IMR-90 (cell line): ENCODE results near the gene CARNS1. TPM values are rescaled to one million over a fixed set of nuclear protein-coding genes. Genes with fewer than 3 reads are reported as not detected.

Experiments
- ATAC-seq: fragments of 200-7000 bp; cut with Tn5 transposase; 2 replicates; pipeline ENCODE4 v1.9.1; 2020; ENCODE audit warnings: low read depth, mild to moderate bottlenecking, moderate library complexity
- BruUV-seq: library from RNA; stranded (reverse); fragments of 400-500 nt; replicated peaks from 2 replicates; lab custom pipeline; 2021; lab: Mats Ljungman, UMichigan
- CTCF ChIA-PET: fragments of 300-600 bp; formaldehyde crosslinking; extraction: SDS; loops from one replicate; lab custom pipeline; 2021; ENCODE audit warnings: antibody characterized with exemption; lab: Yijun Ruan, JAX
- POLR2A ChIA-PET: fragments of 300-600 bp; sonication (Branson Sonifier 250); formaldehyde crosslinking; loops from one replicate; lab custom pipeline; 2022; ENCODE audit warnings: antibody characterized with exemption; ENCODE audit not compliant: unreplicated experiment; lab: Charles Lee
- DNase-seq: peaks from one replicate; pipeline ENCODE4 v3.0.0; 2013
- H2AFZ ChIP-seq: replicated peaks from 2 replicates; pipeline ENCODE3; 2013; ENCODE audit warnings: low read length, mild to moderate bottlenecking; ENCODE audit not compliant: poor library complexity
- H2AK5ac ChIP-seq: 2 replicates; pipeline ENCODE4 v1.6.1; 2013; ENCODE audit warnings: low read depth, low read length, inconsistent platforms
- H2AK9ac ChIP-seq: replicated peaks from 2 replicates; pipeline ENCODE3; 2013; ENCODE audit warnings: mild to moderate bottlenecking, low read depth, low read length, moderate library complexity; ENCODE audit not compliant: poor library complexity
- H2BK120ac ChIP-seq: 2 replicates; pipeline ENCODE4 v1.6.1; 2013; ENCODE audit warnings: low read depth, low read length, inconsistent platforms
- H2BK15ac ChIP-seq: 3 replicates; pipeline ENCODE4 v1.6.1; 2013; ENCODE audit warnings: low read depth, low read length, inconsistent platforms
- H2BK20ac ChIP-seq: 2 replicates; pipeline ENCODE4 v1.6.1; 2013; ENCODE audit warnings: low read depth, mild to moderate bottlenecking, inconsistent platforms, low read length, moderate library complexity
- H2BK5ac ChIP-seq: 2 replicates; pipeline ENCODE4 v1.6.1; 2013; ENCODE audit warnings: mild to moderate bottlenecking, low read depth, low read length, inconsistent platforms; ENCODE audit not compliant: poor library complexity, severe bottlenecking
- H3K14ac ChIP-seq: replicated peaks from 2 replicates; pipeline ENCODE4 v1.6.1; 2013; ENCODE audit warnings: low read depth, low read length, inconsistent platforms
- H3K18ac ChIP-seq: 2 replicates; pipeline ENCODE4 v1.6.1; 2013; ENCODE audit warnings: low read depth, low read length, control low read depth
- H3K23ac ChIP-seq: 2 replicates; pipeline ENCODE4 v1.6.1; 2013; ENCODE audit warnings: low read depth, low read length, inconsistent platforms
- H3K27ac ChIP-seq: 2 replicates; pipeline ENCODE4 v1.5.1; 2013; ENCODE audit warnings: mild to moderate bottlenecking, control low read depth, low read length; ENCODE audit not compliant: insufficient read depth
- H3K27me3 ChIP-seq: 2 replicates; pipeline ENCODE4 v1.6.1; 2013; ENCODE audit warnings: low read length; ENCODE audit not compliant: control insufficient read depth, insufficient read depth
- H3K36me3 ChIP-seq: 2 replicates; pipeline ENCODE4 v1.6.1; 2013; ENCODE audit warnings: low read length, mixed read lengths; ENCODE audit not compliant: control insufficient read depth, insufficient read depth
- H3K4ac ChIP-seq: 2 replicates; pipeline ENCODE4 v1.6.1; 2013; ENCODE audit warnings: low read depth, low read length, inconsistent platforms
- H3K4me1 ChIP-seq: 2 replicates; pipeline ENCODE4 v1.6.1; 2013; ENCODE audit warnings: low read length, mixed read lengths; ENCODE audit not compliant: control insufficient read depth, insufficient read depth
- H3K4me2 ChIP-seq: 2 replicates; pipeline ENCODE4 v1.6.1; 2013; ENCODE audit warnings: low read depth, mild to moderate bottlenecking, control low read depth, low read length, moderate library complexity
- H3K4me3 ChIP-seq: 2 replicates; pipeline ENCODE4 v1.5.1; 2013; ENCODE audit warnings: low read depth, mild to moderate bottlenecking, control low read depth, low read length, moderate library complexity; ENCODE audit not compliant: insufficient read depth
- H3K56ac ChIP-seq: 2 replicates; pipeline ENCODE4 v1.6.1; 2013; ENCODE audit warnings: low read length, inconsistent platforms; ENCODE audit not compliant: insufficient read depth; ENCODE audit errors: extremely low read depth
- H3K79me1 ChIP-seq, 2 experiments: 2 replicates each; pipeline ENCODE4 v1.6.1; 2013; ENCODE audit warnings: low read length in 2 of 2, inconsistent platforms in 1 of 2, low read depth in 1 of 2
- H3K9ac ChIP-seq: 2 replicates; pipeline ENCODE4 v1.6.1; 2013; ENCODE audit warnings: low read depth, low read length, control low read depth
- H3K9me1 ChIP-seq: 2 replicates; pipeline ENCODE4 v1.6.1; 2013; ENCODE audit warnings: low read length, inconsistent platforms; ENCODE audit not compliant: insufficient read depth
- H3K9me3 ChIP-seq: 2 replicates; pipeline ENCODE4 v1.6.1; 2013; ENCODE audit warnings: low read length; ENCODE audit not compliant: control insufficient read depth, insufficient read depth
- H4K20me1 ChIP-seq: 2 replicates; pipeline ENCODE4 v1.6.1; 2013; ENCODE audit warnings: low read length, inconsistent platforms; ENCODE audit not compliant: insufficient read depth
- H4K5ac ChIP-seq: 2 replicates; pipeline ENCODE4 v1.6.1; 2013; ENCODE audit warnings: mild to moderate bottlenecking, low read depth, low read length, control low read depth
- H4K8ac ChIP-seq, 2 experiments: 2 replicates each; pipeline ENCODE4 v1.6.1; 2013; ENCODE audit warnings: low read depth in 2 of 2, low read length in 2 of 2, control low read depth in 1 of 2, inconsistent platforms in 1 of 2
- H4K91ac ChIP-seq: 2 replicates; pipeline ENCODE4 v1.6.1; 2013; ENCODE audit warnings: low read depth, low read length, inconsistent platforms; ENCODE audit not compliant: insufficient read depth
- BHLHE40 ChIP-seq: fragments of 150-350 bp; IDR thresholded peaks from 2 replicates; pipeline ENCODE4 v1.6.1; 2016; ENCODE audit warnings: mild to moderate bottlenecking, low read depth, low read length
- CEBPB ChIP-seq: IDR thresholded peaks from 2 replicates; pipeline ENCODE4 v1.6.1; 2012; ENCODE audit warnings: low read depth, low read length, improper control_type of control experiment
- CHD1 ChIP-seq: IDR thresholded peaks from 2 replicates; pipeline ENCODE4 v1.6.1; 2012; ENCODE audit warnings: low read depth, low read length, improper control_type of control experiment
- FOS ChIP-seq: fragments of 150-350 bp; IDR thresholded peaks from 2 replicates; pipeline ENCODE4 v1.6.1; 2016; ENCODE audit warnings: low read depth, low read length
- MAFK ChIP-seq: IDR thresholded peaks from 2 replicates; pipeline ENCODE4 v1.6.1; 2012; ENCODE audit warnings: low read depth, low read length, improper control_type of control experiment
- MAZ ChIP-seq: IDR thresholded peaks from 2 replicates; pipeline ENCODE4 v1.6.1; 2012; ENCODE audit warnings: low read depth, mild to moderate bottlenecking, low read length, improper control_type of control experiment, moderate library complexity, borderline replicate concordance
- MXI1 ChIP-seq: IDR thresholded peaks from 2 replicates; pipeline ENCODE4 v1.6.1; 2012; ENCODE audit warnings: low read depth, mild to moderate bottlenecking, low read length, moderate library complexity, borderline replicate concordance
- NFE2L2 ChIP-seq: fragments of 150-350 bp; IDR thresholded peaks from 2 replicates; pipeline ENCODE4 v1.6.1; 2016; ENCODE audit warnings: low read depth, mild to moderate bottlenecking, low read length
- POLR2A ChIP-seq: IDR thresholded peaks from 2 replicates; pipeline ENCODE4 v1.6.1; 2012; ENCODE audit warnings: mild to moderate bottlenecking, low read depth, low read length
- RAD21 ChIP-seq: IDR thresholded peaks from 2 replicates; pipeline ENCODE4 v1.6.1; 2012; ENCODE audit warnings: low read length, improper control_type of control experiment
- RCOR1 ChIP-seq: IDR thresholded peaks from 2 replicates; pipeline ENCODE4 v1.6.1; 2012; ENCODE audit warnings: mild to moderate bottlenecking, low read length, improper control_type of control experiment; ENCODE audit not compliant: insufficient replicate concordance
- RFX5 ChIP-seq: IDR thresholded peaks from 2 replicates; pipeline ENCODE4 v1.8.0; 2012; ENCODE audit warnings: low read depth, mild to moderate bottlenecking, low read length, moderate library complexity
- SMC3 ChIP-seq: fragments of 150-350 bp; IDR thresholded peaks from 2 replicates; pipeline ENCODE4 v1.6.1; 2016; ENCODE audit warnings: low read depth, mild to moderate bottlenecking, antibody characterized with exemption, low read length, moderate library complexity
- WGBS, 2 experiments: methylation state at CpG; one replicate each; pipeline versions ENCODE4 v1.1.5 to v1.1.7; 2013; ENCODE audit warnings: missing lambda C conversion rate in 2 of 2; ENCODE audit not compliant: insufficient read length in 1 of 2; ENCODE audit errors: extremely low coverage in 2 of 2; 5-methylcytosine and 5-hydroxymethylcytosine counted together
- dilution Hi-C: fragments of 300-500 bp; cut with HindIII; formaldehyde crosslinking; loops from one replicate; pipeline ENCODE4 v1.14.3; 2018; ENCODE audit warnings: low sequenced_read_pairs; ENCODE audit not compliant: unreplicated experiment
- in situ Hi-C: fragments of 300-500 bp; cut with MboI; formaldehyde crosslinking; loops from 3 replicates; pipeline ENCODE4 v1.14.3; 2019; ENCODE audit warnings: low sequenced_read_pairs, inconsistent platforms, mixed read lengths
- intact Hi-C: fragments of 100-400 bp; cut with micrococcal nuclease; formaldehyde crosslinking; loops from 2 replicates; pipeline ENCODE4 v1.10.0; 2022
- polyA plus RNA-seq, 3 experiments: library from polyadenylated mRNA; depleted of rRNA; stranded (reverse); fragments of >200 nt; gene quantifications; 2 replicates each; pipeline ENCODE4 v1.2.3, GENCODE V29; 2012; ENCODE audit warnings: low replicate concordance in 1 of 3
- total RNA-seq: library from RNA; depleted of rRNA; stranded (reverse); fragments of >200 nt; gene quantifications from 2 replicates; pipeline ENCODE4 v1.2.3, GENCODE V29; 2012
- TF ChIP-seq, protein P1 (sequence below): fragments of 150-350 bp; IDR thresholded peaks from 2 replicates; pipeline ENCODE4 v1.6.1; 2017; ENCODE audit warnings: mild to moderate bottlenecking, antibody characterized with exemption, low read length, low read depth
- TF ChIP-seq, protein P2 (sequence below): fragments of 150-350 bp; IDR thresholded peaks from 2 replicates; pipeline ENCODE4 v1.6.1; 2016; ENCODE audit warnings: low read depth, mild to moderate bottlenecking, low read length, moderate library complexity, borderline replicate concordance
- TF ChIP-seq, protein P3 (sequence below): conservative IDR thresholded peaks from 2 replicates; pipeline ENCODE4 v1.5.1; 2012; ENCODE audit warnings: mild to moderate bottlenecking, low read depth, low read length, improper control_type of control experiment

The CARNS1 gene
- total and polyA plus RNA-seq, 2 of the 4 experiments (the other 2 are of a cell fraction), result under 0.01 to 0.32 TPM

DNA sequence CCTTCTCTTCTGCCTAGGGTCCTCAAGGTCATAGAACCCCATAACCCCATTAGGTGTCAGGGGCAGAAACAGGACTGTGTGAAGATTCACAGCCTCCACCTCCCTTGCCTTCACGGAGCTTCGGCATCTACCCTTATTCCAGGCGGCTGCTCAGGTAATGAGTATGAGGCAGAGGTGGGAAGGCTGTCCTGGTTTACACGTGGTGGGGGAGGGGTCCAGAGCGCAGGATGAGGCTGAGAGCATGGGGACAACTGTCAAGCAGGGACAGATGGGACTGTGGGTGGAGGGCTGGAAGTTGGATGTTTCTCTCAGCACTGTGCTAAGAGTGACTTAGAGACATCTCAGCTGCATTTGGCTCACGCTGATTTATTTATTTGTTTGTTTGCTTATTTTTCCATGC lies 28.0 kb upstream of the CARNS1 start:
- no peak overlapping the region for H2BK120ac ChIP-seq
- no peaks in the 10 kb centered on the region for H4K20me1 ChIP-seq
- H2BK15ac ChIP-seq, result no peak overlapping the region
- intact Hi-C loops, result no loop called here
- no peaks in the 10 kb centered on the region; the same call in 1 of the 2 replicates for H3K27me3 ChIP-seq
- no peak overlapping the region for H3K4me3 ChIP-seq
- POLR2A ChIA-PET, result no interaction called here
- H3K23ac ChIP-seq, result no peak overlapping the region
- H2BK5ac ChIP-seq, result no peak overlapping the region
- no peak overlapping the region for H3K4me2 ChIP-seq
- no TSS peak for BruUV-seq
- WGBS, 2 experiments, result 26% methylated on average over 2 of the region's 6 CpGs; no CpG with 5 or more reads in 1 of the 2 experiments
- H3K14ac ChIP-seq, result no peak overlapping the region
- H3K9me1 ChIP-seq, result no peaks in the 10 kb centered on the region; the same call in 1 of the 2 replicates
- no peak overlapping the region for H3K18ac ChIP-seq
- H4K8ac ChIP-seq, result no peak overlapping the region
- ATAC-seq, result no peak
- H3K56ac ChIP-seq, result no peak overlapping the region
- H2AK9ac ChIP-seq, result no peak overlapping the region
- H3K36me3 ChIP-seq, result no peaks in the 10 kb centered on the region
- dilution Hi-C loops, result no loop called here
- no peak overlapping the region for H3K27ac ChIP-seq
- H4K91ac ChIP-seq, result no peak overlapping the region
- H2BK20ac ChIP-seq, result no peak overlapping the region
- peaks cover 10 to 26% of the 10 kb centered on the region in 2 experiments; a peak in 3 of 4 replicates for H3K79me1 ChIP-seq
- no peak overlapping the region for H3K4ac ChIP-seq
- peaks cover 9% of the 10 kb centered on the region for H3K4me1 ChIP-seq
- H3K9ac ChIP-seq, result no peak overlapping the region
- TF ChIP-seq FOS (no peak), MAFK (no peak), CEBPB (no peak), MAZ (no peak), BHLHE40 (no peak), NFE2L2 (no peak), POLR2A (no peak), RFX5 (no peak), RCOR1 (no peak), RAD21 (no peak), CHD1 (no peak), SMC3 (no peak), MXI1 (no peak)
- TF ChIP-seq, protein P1, sequence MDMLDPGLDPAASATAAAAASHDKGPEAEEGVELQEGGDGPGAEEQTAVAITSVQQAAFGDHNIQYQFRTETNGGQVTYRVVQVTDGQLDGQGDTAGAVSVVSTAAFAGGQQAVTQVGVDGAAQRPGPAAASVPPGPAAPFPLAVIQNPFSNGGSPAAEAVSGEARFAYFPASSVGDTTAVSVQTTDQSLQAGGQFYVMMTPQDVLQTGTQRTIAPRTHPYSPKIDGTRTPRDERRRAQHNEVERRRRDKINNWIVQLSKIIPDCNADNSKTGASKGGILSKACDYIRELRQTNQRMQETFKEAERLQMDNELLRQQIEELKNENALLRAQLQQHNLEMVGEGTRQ, result no peak
- TF ChIP-seq, protein P2, sequence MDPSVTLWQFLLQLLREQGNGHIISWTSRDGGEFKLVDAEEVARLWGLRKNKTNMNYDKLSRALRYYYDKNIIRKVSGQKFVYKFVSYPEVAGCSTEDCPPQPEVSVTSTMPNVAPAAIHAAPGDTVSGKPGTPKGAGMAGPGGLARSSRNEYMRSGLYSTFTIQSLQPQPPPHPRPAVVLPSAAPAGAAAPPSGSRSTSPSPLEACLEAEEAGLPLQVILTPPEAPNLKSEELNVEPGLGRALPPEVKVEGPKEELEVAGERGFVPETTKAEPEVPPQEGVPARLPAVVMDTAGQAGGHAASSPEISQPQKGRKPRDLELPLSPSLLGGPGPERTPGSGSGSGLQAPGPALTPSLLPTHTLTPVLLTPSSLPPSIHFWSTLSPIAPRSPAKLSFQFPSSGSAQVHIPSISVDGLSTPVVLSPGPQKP, result no peak
- TF ChIP-seq, protein P3, sequence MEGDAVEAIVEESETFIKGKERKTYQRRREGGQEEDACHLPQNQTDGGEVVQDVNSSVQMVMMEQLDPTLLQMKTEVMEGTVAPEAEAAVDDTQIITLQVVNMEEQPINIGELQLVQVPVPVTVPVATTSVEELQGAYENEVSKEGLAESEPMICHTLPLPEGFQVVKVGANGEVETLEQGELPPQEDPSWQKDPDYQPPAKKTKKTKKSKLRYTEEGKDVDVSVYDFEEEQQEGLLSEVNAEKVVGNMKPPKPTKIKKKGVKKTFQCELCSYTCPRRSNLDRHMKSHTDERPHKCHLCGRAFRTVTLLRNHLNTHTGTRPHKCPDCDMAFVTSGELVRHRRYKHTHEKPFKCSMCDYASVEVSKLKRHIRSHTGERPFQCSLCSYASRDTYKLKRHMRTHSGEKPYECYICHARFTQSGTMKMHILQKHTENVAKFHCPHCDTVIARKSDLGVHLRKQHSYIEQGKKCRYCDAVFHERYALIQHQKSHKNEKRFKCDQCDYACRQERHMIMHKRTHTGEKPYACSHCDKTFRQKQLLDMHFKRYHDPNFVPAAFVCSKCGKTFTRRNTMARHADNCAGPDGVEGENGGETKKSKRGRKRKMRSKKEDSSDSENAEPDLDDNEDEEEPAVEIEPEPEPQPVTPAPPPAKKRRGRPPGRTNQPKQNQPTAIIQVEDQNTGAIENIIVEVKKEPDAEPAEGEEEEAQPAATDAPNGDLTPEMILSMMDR, result no peak
- CTCF ChIA-PET, result interaction anchor here (0.9 kb wide), 1 partner anchor 36 kb away, joined by 3 read pairs; no protein-coding TSS in a partner anchor
- in situ Hi-C loops, result no loop called here
- no peak for DNase-seq
- H3K9me3 ChIP-seq, result no peaks in the 10 kb centered on the region
- H2AK5ac ChIP-seq, result no peak overlapping the region
- H2AFZ ChIP-seq, result no peak overlapping the region
- H4K5ac ChIP-seq, result no peak overlapping the region
